Astrocyte of the hippocampus (primary cell): ENCODE data around the gene UBLCP1.

Source experiments
- DNase-seq: peaks from one replicate; pipeline ENCODE4 v3.0.0; 2011; ENCODE audit warnings: low read depth, low spot score

The UBLCP1 gene

GRCh38 chr5:159310511-159310910 lies 47.4 kb downstream of the UBLCP1 start:
- DNase-seq = peak; percentile 56

GRCh38 chr5:159311063-159311462 lies 48.0 kb downstream of the UBLCP1 start:
- no peak for DNase-seq

- DNase-seq = no peak
Observed at GRCh38 chr5:159313197-159313596, 50.1 kb downstream of the UBLCP1 start.

GRCh38 chr5:159316519-159317383 lies 53.7 kb downstream of the UBLCP1 start:
- DNase-seq = peak; percentile 74

GRCh38 chr5:159317849-159318248 lies 54.8 kb downstream of the UBLCP1 start:
- no peak for DNase-seq

GRCh38 chr5:159318448-159318847 lies 55.4 kb downstream of the UBLCP1 start:
- DNase-seq = no peak

GRCh38 chr5:159319363-159319762 lies 56.3 kb downstream of the UBLCP1 start:
- DNase-seq = no peak

- no peak for DNase-seq
Observed at GRCh38 chr5:159319832-159320231, 56.7 kb downstream of the UBLCP1 start.

- DNase-seq = no peak
Observed at GRCh38 chr5:159322180-159322579, 59.1 kb downstream of the UBLCP1 start.

- peak; percentile 71 for DNase-seq
Observed at GRCh38 chr5:159324102-159324755, 61.1 kb downstream of the UBLCP1 start.

- DNase-seq = peak; percentile 38
Observed at GRCh38 chr5:159324986-159325385, 61.9 kb downstream of the UBLCP1 start.

- DNase-seq = peak; percentile 35
Observed at GRCh38 chr5:159330131-159330800, 67.2 kb downstream of the UBLCP1 start, which contains the start of gene IL12B. Gene IL12B (minus strand): TSS chr5:159330487. CDS start chr5:159326782, 3,705 bp downstream.

GRCh38 chr5:159331093-159331973 lies 68.2 kb downstream of the UBLCP1 start:
- peak; percentile 65 for DNase-seq

GRCh38 chr5:159332800-159333544 lies 69.9 kb downstream of the UBLCP1 start:
- no peak for DNase-seq

GRCh38 chr5:159333545-159333925 lies 70.4 kb downstream of the UBLCP1 start:
- DNase-seq = no peak
